Astrocyte of the cerebellum (primary cell): ENCODE measurements around the gene FN1.

ENCODE experiments used
- DNase-seq: peaks from one replicate; pipeline ENCODE4 v3.0.0-alpha.2; 2011; ENCODE audit warnings: low read depth
- H3K4me3 ChIP-seq: 2 replicates; pipeline ENCODE4 v1.5.1; 2011; ENCODE audit warnings: mild to moderate bottlenecking, low read depth, low read length, moderate library complexity
- in situ Hi-C: cut with HindIII; loops from 2 replicates; pipeline ENCODE4 v1.10.0; 2017; ENCODE audit warnings: low sequenced_read_pairs
- TF ChIP-seq, protein P1 (sequence below): IDR thresholded peaks from 2 replicates; pipeline ENCODE4 v1.5.1; 2012; ENCODE audit warnings: low read length, low read depth, moderate library complexity, mild to moderate bottlenecking; ENCODE audit errors: missing control alignments

FN1 gene

DNA sequence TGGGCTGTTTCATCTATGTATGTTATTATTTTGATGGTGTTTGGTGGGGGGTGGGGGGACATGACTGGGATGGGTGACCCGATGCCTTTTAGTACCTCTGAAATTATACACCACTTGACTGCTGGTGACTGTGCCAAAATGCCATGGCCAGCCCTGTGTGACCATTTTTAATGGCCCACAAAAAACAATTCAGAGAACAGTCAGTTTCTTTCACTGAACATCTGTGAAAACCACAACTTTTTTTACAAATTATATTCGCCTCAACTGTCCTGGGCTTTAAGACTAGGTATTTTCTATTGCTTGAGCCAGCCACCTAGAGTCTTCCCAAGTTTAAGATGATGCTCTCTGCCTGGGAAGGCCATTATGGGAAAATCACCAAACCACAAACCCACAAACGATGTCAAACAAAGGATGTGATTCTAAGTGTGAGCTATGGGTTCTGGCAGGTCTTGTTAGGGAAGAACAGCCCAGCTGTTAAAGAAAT lies 33.9 kb downstream of the FN1 start:
- in situ Hi-C loops = no loop called here
- H3K4me3 ChIP-seq = no peak overlapping the region
- peak; percentile 100 for DNase-seq
- TF ChIP-seq, protein P1, sequence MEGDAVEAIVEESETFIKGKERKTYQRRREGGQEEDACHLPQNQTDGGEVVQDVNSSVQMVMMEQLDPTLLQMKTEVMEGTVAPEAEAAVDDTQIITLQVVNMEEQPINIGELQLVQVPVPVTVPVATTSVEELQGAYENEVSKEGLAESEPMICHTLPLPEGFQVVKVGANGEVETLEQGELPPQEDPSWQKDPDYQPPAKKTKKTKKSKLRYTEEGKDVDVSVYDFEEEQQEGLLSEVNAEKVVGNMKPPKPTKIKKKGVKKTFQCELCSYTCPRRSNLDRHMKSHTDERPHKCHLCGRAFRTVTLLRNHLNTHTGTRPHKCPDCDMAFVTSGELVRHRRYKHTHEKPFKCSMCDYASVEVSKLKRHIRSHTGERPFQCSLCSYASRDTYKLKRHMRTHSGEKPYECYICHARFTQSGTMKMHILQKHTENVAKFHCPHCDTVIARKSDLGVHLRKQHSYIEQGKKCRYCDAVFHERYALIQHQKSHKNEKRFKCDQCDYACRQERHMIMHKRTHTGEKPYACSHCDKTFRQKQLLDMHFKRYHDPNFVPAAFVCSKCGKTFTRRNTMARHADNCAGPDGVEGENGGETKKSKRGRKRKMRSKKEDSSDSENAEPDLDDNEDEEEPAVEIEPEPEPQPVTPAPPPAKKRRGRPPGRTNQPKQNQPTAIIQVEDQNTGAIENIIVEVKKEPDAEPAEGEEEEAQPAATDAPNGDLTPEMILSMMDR = no peak

DNA sequence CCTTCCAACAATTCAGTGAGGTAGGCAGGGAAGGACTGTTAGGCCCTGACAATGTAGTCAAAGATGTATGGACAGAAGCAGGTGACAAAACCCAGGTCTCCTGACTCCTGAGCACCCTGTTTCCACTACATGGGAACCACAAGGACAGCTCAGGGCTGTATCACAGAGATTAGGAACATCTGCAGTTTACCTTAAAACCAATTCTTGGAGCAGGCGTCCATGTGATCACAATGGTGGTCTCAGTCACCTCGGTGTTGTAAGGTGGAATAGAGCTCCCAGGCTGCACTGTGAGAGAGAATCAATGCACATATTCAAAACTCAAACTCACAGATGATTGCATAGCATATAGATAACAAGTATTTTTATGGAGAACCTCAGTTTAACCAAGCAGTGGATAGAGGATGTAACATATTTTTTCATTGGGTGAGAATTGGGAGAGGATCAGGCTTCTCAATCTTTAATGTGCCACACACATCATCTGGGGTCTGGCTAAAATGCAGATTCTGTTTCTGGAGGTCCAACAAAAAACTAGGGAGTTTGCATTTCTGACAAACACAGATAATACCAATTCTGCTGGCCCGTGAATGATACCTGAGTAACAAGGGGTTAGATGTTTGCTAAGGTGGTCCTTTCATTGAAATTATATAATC lies 36.7 kb downstream of the FN1 start:
- DNase-seq = no peak
- TF ChIP-seq, protein P1 = no peak
- H3K4me3 ChIP-seq = no peak overlapping the region
- in situ Hi-C loops = no loop called here

DNA sequence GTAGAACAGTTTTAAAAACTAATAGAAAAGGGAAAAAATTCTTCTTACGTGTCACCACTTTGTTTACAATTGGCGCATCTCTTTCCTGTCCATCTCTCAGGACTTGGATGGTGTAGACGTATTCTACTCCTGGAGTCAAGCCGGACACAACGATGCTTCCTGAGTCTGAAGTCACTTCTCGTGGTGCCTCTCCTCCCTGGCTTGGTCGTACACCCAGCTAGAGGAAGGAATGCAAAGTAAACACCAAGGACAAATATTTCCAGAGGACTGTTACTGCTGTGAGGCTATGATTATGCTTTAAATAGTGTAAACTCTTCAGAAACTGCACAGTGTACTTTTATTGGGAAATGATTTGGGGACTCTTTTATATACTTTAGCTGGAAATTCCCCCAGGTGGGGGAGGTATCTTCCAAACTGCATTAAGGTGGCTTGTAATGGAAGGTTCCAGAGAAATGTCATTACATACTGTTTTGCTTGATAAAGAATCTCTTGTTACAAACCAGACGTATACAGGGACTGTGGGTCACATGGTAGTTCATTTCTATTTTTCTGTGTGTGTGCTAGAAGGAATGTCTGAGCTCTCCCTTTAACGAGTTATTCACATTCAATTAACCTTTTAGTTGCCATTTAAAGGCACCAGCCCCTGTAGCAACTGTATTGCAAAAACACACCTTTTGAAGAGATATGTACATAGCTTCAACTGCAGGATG lies 38.1 kb downstream of the FN1 start:
- in situ Hi-C loops = no loop called here
- no peak for DNase-seq
- H3K4me3 ChIP-seq = no peak overlapping the region
- TF ChIP-seq, protein P1 = no peak

DNA sequence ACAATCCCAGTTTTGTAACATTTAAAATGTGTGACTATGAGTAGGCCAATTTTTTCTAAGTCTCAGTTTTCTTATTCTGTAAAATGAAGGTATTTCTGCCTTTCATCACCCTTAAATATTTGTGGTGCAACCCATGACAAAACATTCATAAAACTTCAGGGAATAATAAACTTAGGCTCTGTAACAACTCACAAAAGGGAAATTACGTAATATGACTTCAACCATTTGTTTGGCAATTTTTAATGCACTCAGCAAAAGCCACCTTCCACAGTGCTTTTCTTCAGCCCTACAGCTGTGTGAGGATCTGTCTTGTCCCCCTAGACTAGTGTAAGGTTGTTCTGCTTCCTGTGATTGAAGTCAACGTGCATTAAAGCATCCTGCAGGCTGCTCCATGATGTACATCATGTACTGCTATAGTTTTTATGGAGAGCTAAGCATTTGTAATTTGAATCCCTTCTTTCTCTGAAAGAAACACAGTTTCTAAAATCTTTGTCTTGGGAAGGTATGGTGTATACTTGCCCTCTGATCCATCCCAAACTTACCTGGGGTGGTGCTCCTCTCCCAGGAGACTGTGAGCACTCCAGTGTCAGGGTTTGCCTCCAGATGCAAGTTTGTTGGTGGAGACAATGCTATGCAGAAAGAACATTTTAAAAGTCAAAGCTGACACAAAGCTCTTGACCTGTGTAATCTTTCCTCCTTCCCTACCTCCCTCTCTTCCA lies 39.1 kb downstream of the FN1 start:
- in situ Hi-C loops = no loop called here

DNA sequence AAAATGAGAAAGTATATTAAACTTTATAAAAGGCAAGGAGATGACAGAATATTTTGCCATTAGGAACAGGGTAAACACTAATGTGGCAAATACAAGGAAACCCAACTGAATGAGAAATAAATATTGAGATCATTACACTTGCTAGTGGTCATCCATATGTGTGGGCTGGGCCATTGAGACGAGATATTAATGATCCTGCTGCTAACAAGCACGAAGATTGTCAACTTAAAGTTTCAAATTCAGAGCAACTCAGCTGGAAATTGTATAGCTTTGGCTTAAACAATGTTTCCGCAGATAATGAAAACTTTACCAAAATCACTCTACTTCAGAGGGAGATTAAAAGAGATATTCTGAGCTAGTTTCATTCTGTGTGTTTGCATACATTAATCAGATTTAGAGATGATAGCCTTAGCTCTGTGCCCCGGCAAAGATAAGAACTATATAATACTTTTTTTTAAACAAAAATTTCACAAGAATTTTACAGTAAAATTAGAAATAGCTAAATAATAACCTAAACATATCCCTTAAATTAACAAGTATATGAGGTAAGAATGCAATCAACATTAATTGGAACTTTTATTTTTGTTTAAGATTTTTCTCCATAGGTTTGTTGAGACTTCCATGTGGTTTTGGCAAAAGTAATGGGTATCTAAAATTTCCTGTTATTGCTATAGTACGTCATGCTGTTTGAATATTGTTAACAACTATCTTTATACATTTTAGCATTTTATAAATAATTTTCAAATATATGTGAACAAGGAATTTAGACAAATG lies 40.0 kb downstream of the FN1 start:
- in situ Hi-C loops = no loop called here

More for the DNA sequence above, 39.1 kb downstream of the FN1 start:
- peak; percentile 55 for DNase-seq
- H3K4me3 ChIP-seq = no peak overlapping the region
- TF ChIP-seq, protein P1 = no peak

More for the DNA sequence above, 40.0 kb downstream of the FN1 start:
- DNase-seq = no peak
- TF ChIP-seq, protein P1 = no peak
- H3K4me3 ChIP-seq = no peak overlapping the region
